ENCODE data around the gene KRT79. TPM values are rescaled to one million over a fixed set of nuclear protein-coding genes. Genes with fewer than 3 reads are reported as not detected.
"Not testable (repeated sequence)": the region's sequence is repeated elsewhere in the genome, so short reads cannot be mapped to it uniquely, and the experiment has no call there.

Gene KRT79
- total and polyA plus RNA-seq, 8 donors: 0.15 TPM; not detected in 7

GRCh38 chr12:52795694-52796428 lies 38.2 kb downstream of the KRT79 start, which contains the start of gene KRT3:
KRT3 (minus strand) TSS chr12:52796117; CDS start chr12:52796042, 75 bp downstream.
- intact Hi-C loops (cut with DNase I; ENCODE audit: low total_unique reads): no loop called here
- Histone ChIP-seq H3K27ac (no peak within 1 kb of the TSS), H3K27me3 (peaks cover 0 to 29% (median 5%) of the 10 kb centered on the region in 3 donors), H3K4me1 (peaks cover 5 to 11% (median 8%) of the 10 kb centered on the region in 4 donors), H3K9me3 (no peaks in the 10 kb centered on the region), H3K4me3 (no peak within 1 kb of the TSS), H3K36me3 (no peaks in the 10 kb centered on the region)
- DNase-seq: no peak
- WGBS, 5 donors: 85 to 93% (median 88%) methylated on average over 10 to 17 of the region's 17 CpGs
- TF ChIP-seq POLR2AphosphoS5 (IDR thresholded peaks at IDR 0.05) (no peak), EP300 (IDR thresholded peaks at IDR 0.05) (no peak), POLR2A (IDR thresholded peaks at IDR 0.05) (no peak)
- TF ChIP-seq, protein P1, sequence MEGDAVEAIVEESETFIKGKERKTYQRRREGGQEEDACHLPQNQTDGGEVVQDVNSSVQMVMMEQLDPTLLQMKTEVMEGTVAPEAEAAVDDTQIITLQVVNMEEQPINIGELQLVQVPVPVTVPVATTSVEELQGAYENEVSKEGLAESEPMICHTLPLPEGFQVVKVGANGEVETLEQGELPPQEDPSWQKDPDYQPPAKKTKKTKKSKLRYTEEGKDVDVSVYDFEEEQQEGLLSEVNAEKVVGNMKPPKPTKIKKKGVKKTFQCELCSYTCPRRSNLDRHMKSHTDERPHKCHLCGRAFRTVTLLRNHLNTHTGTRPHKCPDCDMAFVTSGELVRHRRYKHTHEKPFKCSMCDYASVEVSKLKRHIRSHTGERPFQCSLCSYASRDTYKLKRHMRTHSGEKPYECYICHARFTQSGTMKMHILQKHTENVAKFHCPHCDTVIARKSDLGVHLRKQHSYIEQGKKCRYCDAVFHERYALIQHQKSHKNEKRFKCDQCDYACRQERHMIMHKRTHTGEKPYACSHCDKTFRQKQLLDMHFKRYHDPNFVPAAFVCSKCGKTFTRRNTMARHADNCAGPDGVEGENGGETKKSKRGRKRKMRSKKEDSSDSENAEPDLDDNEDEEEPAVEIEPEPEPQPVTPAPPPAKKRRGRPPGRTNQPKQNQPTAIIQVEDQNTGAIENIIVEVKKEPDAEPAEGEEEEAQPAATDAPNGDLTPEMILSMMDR (IDR thresholded peaks at IDR 0.05): no peak

GRCh38 chr12:52795332-52795674 lies 38.8 kb downstream of the KRT79 start:
- intact Hi-C loops (cut with DNase I; ENCODE audit: low total_unique reads); H3K4me1 ChIP-seq; H3K36me3 ChIP-seq; H3K9me3 ChIP-seq; H3K27ac ChIP-seq; DNase-seq; H3K4me3 ChIP-seq: not testable (repeated sequence)
- WGBS, 5 donors: 94 to 100% (median 96%) methylated on average over 2 of the region's 2 CpGs
- H3K27me3 ChIP-seq: peaks cover 0 to 34% (median 11%) of the 10 kb centered on the region in 3 donors

DNA sequence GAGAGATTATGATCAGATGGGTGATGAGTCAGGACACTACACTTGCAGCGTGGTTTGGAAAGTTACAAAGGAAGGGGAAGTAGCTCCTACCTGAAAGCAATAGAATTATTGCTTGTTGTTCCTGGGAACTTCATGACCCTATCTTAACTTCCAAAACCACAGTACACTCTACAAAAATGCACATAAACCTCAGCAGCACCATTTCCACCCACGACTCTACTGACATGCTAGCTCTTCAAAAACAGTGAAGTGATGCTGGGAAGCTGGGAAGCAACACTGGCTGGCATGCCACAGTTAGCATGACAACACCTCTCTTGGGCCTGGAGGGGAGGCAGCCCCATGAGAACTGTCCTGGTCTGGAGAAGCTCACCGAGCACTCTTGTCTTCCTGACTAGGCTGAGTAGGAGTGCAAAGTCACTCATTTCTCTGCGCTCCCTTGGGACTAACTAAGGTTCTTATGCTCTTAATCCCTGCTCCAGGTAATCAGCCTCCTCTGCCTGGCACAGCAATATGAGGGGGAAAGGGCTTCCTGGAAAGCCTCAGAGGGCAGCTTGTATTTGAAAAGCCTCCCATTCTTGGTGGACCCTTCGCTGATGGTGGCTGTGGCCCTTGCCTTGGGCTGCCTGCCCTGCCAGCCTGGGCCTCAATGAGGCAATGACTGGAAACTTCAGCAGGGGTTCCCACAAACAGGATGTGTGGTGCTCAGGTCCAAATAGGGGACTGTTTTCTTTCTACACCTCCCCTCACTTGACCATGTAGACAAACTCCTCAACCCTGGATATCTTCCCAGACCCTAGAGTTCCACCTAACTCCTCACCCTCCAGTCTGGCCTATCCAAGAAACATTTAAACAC lies 39.4 kb downstream of the KRT79 start:
- intact Hi-C loops (cut with DNase I; ENCODE audit: low total_unique reads): no loop called here
- TF ChIP-seq, protein P1 (IDR thresholded peaks at IDR 0.05): no peak
- TF ChIP-seq POLR2A (IDR thresholded peaks at IDR 0.05): no peak
- TF ChIP-seq EP300 (IDR thresholded peaks at IDR 0.05): no peak
- no peak for TF ChIP-seq POLR2AphosphoS5 (IDR thresholded peaks at IDR 0.05)
- Histone ChIP-seq H3K9me3 (no peaks in the 10 kb centered on the region), H3K36me3 (no peaks in the 10 kb centered on the region), H3K4me1 (peaks cover 0 to 9% (median 8%) of the 10 kb centered on the region in 4 donors), H3K27ac (no peak overlapping the region), H3K4me3 (no peak overlapping the region), H3K27me3 (peaks cover 0 to 40% (median 17%) of the 10 kb centered on the region in 3 donors)
- 83 to 92% (median 88%) methylated on average over 4 to 5 of the region's 5 CpGs for WGBS, 5 donors
- no peak for DNase-seq

DNA sequence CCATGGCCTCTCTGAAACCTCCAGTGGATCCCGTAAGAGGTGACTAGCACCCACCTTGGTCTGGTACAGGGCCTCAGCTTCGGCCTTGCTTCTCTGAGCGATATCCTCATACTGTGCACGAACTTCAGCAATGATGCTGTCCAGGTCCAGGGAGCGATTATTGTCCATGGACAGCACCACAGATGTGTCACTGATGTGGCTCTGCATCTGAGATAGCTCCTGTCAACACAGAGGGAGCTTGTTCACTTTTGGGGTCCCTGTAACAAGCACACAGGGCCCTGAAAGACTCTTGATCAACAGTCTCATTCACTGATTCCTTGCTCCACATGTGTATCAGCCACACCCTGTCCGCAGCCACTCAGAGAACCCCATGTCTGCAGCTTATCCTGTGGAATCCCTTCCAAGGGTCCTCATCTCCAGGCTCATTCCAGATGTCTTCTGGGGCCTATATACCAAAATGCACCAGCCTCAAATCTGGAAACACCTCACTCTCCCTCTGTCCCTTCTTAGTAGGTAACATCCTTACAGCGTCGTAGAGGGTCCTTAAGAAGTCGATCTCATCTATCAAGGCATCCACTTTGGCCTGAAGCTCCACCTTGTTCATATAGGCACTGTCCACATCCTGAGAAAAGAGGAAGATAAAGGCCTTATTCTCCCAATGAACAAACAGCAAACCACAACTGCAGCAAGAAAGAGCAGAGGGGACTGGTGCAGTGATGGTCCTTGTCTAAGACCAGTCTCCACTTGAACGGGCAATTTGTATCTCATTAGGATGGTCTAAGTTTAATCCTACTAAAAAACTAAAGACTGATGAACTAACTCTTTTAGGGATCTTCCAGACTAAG lies 41.7 kb downstream of the KRT79 start:
- peaks cover 0 to 11% (median 8%) of the 10 kb centered on the region in 4 donors for H3K4me1 ChIP-seq
- no peaks in the 10 kb centered on the region for H3K36me3 ChIP-seq
- no peak overlapping the region for H3K27ac ChIP-seq
- TF ChIP-seq POLR2A (IDR thresholded peaks at IDR 0.05) (no peak), POLR2AphosphoS5 (IDR thresholded peaks at IDR 0.05) (no peak), EP300 (IDR thresholded peaks at IDR 0.05) (no peak)
- TF ChIP-seq, protein P1 (IDR thresholded peaks at IDR 0.05): no peak
- no peaks in the 10 kb centered on the region for H3K9me3 ChIP-seq
- no peak overlapping the region for H3K4me3 ChIP-seq
- 81 to 90% (median 87%) methylated on average over 6 to 10 of the region's 10 CpGs for WGBS, 5 donors
- intact Hi-C loops (cut with DNase I; ENCODE audit: low total_unique reads): no loop called here
- no peak for DNase-seq
- peaks cover 0 to 55% (median 31%) of the 10 kb centered on the region in 3 donors for H3K27me3 ChIP-seq

Data from stomach (tissue), 9 donors.